CD4-positive, CD25-positive, alpha-beta regulatory T cell (primary cell): ENCODE data around the gene OVCH2. TPM values are rescaled to one million over a fixed set of nuclear protein-coding genes. Genes with fewer than 3 reads are reported as not detected.
"Not testable (repeated sequence)": the region's sequence is repeated elsewhere in the genome, so short reads cannot be mapped to it uniquely, and the experiment has no call there.

Source experiments
- ATAC-seq, 2 donors: fragments of 150-1000 bp; cut with Tn5 transposase; one replicate each; pipeline ENCODE4 v1.10.0; 2021; ENCODE audit warnings: low read depth in 2 of 2, moderate number of reproducible peaks in 2 of 2, moderate library complexity in 1 of 2
- DNase-seq, 3 donors: peaks; one replicate each; pipeline versions ENCODE4 v3.0.0 to v3.0.0-alpha.2; 2012 to 2022; ENCODE audit warnings: mixed read lengths in 1 of 3
- H3K27ac ChIP-seq: one replicate; pipeline ENCODE4 v1.7.0; 2013; ENCODE audit warnings: mild to moderate bottlenecking, low read length; ENCODE audit not compliant: insufficient read depth, poor library complexity, severe bottlenecking
- H3K27me3 ChIP-seq: one replicate; pipeline ENCODE4 v1.7.0; 2013; ENCODE audit warnings: low read length; ENCODE audit not compliant: control insufficient read depth, insufficient read depth
- H3K36me3 ChIP-seq: one replicate; pipeline ENCODE4 v1.7.0; 2013; ENCODE audit warnings: mild to moderate bottlenecking, low read length, moderate library complexity; ENCODE audit not compliant: control insufficient read depth, insufficient read depth
- H3K4me1 ChIP-seq: 2 replicates; pipeline ENCODE4 v1.7.0; 2013; ENCODE audit warnings: mild to moderate bottlenecking, low read length; ENCODE audit not compliant: insufficient read depth, control insufficient read depth, poor library complexity, severe bottlenecking
- H3K4me3 ChIP-seq: one replicate; pipeline ENCODE4 v1.7.0; 2013; ENCODE audit warnings: low read depth, mild to moderate bottlenecking, low read length, moderate library complexity
- H3K9me3 ChIP-seq, 2 experiments: 1 replicate in 1 of 2; 2 replicates in 1 of 2; pipeline ENCODE4 v1.7.0; 2013; ENCODE audit warnings: low read length in 2 of 2, mild to moderate bottlenecking in 1 of 2, moderate library complexity in 1 of 2; ENCODE audit not compliant: control insufficient read depth in 2 of 2
- H3K27ac Mint-ChIP-seq, 3 donors: one replicate each; pipeline ENCODE4 v1.8.0; 2020 to 2022; ENCODE audit warnings: mild to moderate bottlenecking in 3 of 3, mixed read lengths in 3 of 3, moderate library complexity in 2 of 3
- H3K27me3 Mint-ChIP-seq: one replicate; pipeline ENCODE4 v1.8.0; 2022; ENCODE audit warnings: mild to moderate bottlenecking, mixed read lengths
- H3K36me3 Mint-ChIP-seq: one replicate; pipeline ENCODE4 v1.8.0; 2020; ENCODE audit warnings: mixed read lengths
- H3K4me1 Mint-ChIP-seq, 4 donors: one replicate each; pipeline ENCODE4 v1.8.0; 2020 to 2022; ENCODE audit warnings: mixed read lengths in 4 of 4, mild to moderate bottlenecking in 1 of 4
- H3K4me3 Mint-ChIP-seq, 4 donors: one replicate each; pipeline ENCODE4 v1.8.0; 2020 to 2022; ENCODE audit warnings: mild to moderate bottlenecking in 4 of 4, mixed read lengths in 4 of 4, moderate library complexity in 3 of 4
- H3K9me3 Mint-ChIP-seq, 7 donors: one replicate each; pipeline ENCODE4 v1.8.0; 2020 to 2022; ENCODE audit warnings: mixed read lengths in 7 of 7, mild to moderate bottlenecking in 3 of 7, moderate library complexity in 2 of 7
- polyA plus RNA-seq, 4 donors: library from polyadenylated mRNA; unstranded; fragments of 300-500 nt; fragmentation: Illumina TruSeq; gene quantifications; one replicate each; pipeline ENCODE4 v1.2.3, GENCODE V29; 2021
- total RNA-seq: library from RNA; stranded (reverse); gene quantifications from one replicate; pipeline ENCODE4 v1.2.3, GENCODE V29; 2022

Gene OVCH2, protein sequence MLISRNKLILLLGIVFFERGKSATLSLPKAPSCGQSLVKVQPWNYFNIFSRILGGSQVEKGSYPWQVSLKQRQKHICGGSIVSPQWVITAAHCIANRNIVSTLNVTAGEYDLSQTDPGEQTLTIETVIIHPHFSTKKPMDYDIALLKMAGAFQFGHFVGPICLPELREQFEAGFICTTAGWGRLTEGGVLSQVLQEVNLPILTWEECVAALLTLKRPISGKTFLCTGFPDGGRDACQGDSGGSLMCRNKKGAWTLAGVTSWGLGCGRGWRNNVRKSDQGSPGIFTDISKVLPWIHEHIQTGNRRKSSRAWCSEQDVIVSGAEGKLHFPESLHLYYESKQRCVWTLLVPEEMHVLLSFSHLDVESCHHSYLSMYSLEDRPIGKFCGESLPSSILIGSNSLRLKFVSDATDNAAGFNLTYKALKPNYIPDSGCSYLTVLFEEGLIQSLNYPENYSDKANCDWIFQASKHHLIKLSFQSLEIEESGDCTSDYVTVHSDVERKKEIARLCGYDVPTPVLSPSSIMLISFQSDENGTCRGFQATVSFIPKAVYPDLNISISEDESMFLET
- total RNA-seq (not detected), polyA plus RNA-seq (not detected)

DNA sequence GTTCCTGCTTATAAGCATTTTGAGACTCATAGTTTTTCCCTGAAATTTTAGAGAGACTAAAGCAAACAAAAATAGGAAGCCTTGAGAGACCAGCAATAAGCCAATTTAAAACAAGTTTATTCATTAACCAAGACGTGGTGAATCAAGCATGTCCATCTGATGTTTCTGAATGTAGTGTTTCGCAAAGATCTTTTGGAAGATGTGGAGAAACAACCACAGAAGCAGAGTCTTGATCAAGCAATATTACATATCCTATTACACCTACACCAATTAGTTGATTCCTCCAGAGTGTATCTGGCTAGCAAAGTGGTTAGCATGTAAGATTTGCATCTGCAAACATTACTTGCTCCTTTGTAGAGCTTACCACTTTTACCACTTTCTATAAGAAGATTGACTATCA lies at the start of gene OVCH2:
Gene OVCH2 (minus strand): TSS at position 101 of the 400 bp plus-strand sequence. CDS start 83 bp downstream, at position 18.
- no peak within 1 kb of the TSS for H3K27ac ChIP-seq
- H3K27me3 ChIP-seq = no peaks in the 10 kb centered on the region
- Mint-ChIP-seq H3K9me3 (peaks cover 0 to 2% (median 0%) of the 10 kb centered on the region in 7 donors), H3K27ac (no peak within 1 kb of the TSS), H3K4me1 (no peaks in the 10 kb centered on the region), H3K4me3 (no peak within 1 kb of the TSS), H3K27me3 (peaks cover 12% of the 10 kb centered on the region), H3K36me3 (no peaks in the 10 kb centered on the region)
- H3K36me3 ChIP-seq = no peaks in the 10 kb centered on the region
- no peak within 1 kb of the TSS for H3K4me3 ChIP-seq
- no peaks in the 10 kb centered on the region for H3K9me3 ChIP-seq
- DNase-seq (no peak), ATAC-seq (no peak)
- no peaks in the 10 kb centered on the region for H3K4me1 ChIP-seq

DNA sequence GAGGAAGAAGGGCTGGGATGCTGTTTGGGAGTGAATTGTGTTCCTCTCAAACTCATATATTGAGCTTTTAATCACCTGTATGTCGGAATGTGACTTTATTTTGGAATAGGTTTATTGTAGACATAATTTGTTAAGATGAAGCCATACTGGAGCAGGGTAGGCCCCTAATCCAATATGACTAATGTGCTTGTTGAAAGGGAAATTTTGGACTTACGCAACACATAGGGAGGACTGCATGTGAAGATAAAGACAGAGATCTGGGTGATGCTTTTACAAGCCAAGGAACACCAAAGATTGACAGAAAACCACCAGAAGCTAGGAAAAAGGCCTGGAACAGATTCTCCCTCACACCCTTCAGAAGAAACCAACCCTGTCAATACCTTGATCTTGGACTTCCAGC lies 43.2 kb upstream of the OVCH2 start:
- H3K9me3 ChIP-seq = no peaks in the 10 kb centered on the region
- H3K27ac ChIP-seq = no peak overlapping the region
- DNase-seq (no peak), ATAC-seq (no peak)
- no peaks in the 10 kb centered on the region for H3K27me3 Mint-ChIP-seq
- no peaks in the 10 kb centered on the region for H3K36me3 Mint-ChIP-seq
- no peak overlapping the region for H3K27ac Mint-ChIP-seq
- H3K9me3 Mint-ChIP-seq = peaks cover 0 to 3% (median 0%) of the 10 kb centered on the region in 7 donors
- no peaks in the 10 kb centered on the region for H3K4me1 Mint-ChIP-seq
- H3K4me3 ChIP-seq = no peak overlapping the region
- no peaks in the 10 kb centered on the region for H3K36me3 ChIP-seq
- no peaks in the 10 kb centered on the region for H3K27me3 ChIP-seq
- no peaks in the 10 kb centered on the region for H3K4me1 ChIP-seq
- no peak overlapping the region for H3K4me3 Mint-ChIP-seq

DNA sequence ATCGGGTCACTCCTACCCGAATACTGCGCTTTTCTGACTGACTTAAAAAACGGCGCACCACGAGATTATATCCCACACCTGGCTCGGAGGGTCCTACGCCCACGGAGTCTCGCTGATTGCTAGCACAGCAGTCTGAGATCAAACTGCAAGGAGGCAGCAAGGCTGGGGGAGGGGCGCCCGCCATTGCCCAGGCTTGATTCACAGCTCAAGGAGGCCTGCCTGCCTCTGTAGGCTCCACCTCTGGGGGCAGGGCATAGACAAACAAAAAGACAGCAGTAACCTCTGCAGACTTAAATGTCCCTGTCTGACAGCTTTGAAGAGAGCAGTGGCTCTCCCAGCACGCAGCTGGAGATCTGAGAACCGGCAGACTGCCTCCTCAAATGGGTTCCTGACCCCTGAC lies 28.5 kb upstream of the OVCH2 start:
- not testable (repeated sequence) for H3K27me3 Mint-ChIP-seq, H3K27ac ChIP-seq, H3K36me3 ChIP-seq, H3K4me1 ChIP-seq, H3K9me3 ChIP-seq, H3K4me1 Mint-ChIP-seq, DNase-seq, H3K27ac Mint-ChIP-seq, H3K9me3 Mint-ChIP-seq, H3K36me3 Mint-ChIP-seq, ATAC-seq, H3K4me3 ChIP-seq, H3K27me3 ChIP-seq, H3K4me3 Mint-ChIP-seq

DNA sequence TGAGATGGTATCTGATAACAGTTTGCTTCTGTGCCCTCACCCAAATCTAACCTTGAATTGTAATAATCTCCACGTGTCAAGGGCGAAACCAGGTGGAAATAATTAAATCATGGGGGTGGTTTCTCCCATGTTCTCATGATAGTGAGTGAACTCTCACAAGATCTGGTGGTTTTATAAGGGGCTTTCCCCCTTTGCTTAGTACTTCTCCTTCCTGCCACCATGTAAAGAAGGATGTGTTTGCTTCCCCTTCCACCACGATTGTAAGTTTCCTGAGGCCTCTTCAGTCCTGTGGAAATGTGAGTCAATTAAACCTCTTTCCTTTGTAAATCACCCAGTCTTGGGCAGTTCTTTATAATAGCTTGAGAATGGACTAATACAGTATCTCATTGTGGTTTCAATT lies 8.5 kb upstream of the OVCH2 start:
- Histone ChIP-seq H3K27me3 (no peaks in the 10 kb centered on the region), H3K27ac (no peak overlapping the region), H3K4me1 (no peaks in the 10 kb centered on the region), H3K36me3 (no peaks in the 10 kb centered on the region), H3K4me3 (no peak overlapping the region), H3K9me3 (no peaks in the 10 kb centered on the region)
- Mint-ChIP-seq H3K4me1 (no peaks in the 10 kb centered on the region), H3K9me3 (peaks cover 0 to 7% (median 1%) of the 10 kb centered on the region in 7 donors), H3K27me3 (no peaks in the 10 kb centered on the region), H3K27ac (no peak overlapping the region), H3K36me3 (no peaks in the 10 kb centered on the region), H3K4me3 (no peak overlapping the region)
- ATAC-seq (no peak), DNase-seq (no peak)

DNA sequence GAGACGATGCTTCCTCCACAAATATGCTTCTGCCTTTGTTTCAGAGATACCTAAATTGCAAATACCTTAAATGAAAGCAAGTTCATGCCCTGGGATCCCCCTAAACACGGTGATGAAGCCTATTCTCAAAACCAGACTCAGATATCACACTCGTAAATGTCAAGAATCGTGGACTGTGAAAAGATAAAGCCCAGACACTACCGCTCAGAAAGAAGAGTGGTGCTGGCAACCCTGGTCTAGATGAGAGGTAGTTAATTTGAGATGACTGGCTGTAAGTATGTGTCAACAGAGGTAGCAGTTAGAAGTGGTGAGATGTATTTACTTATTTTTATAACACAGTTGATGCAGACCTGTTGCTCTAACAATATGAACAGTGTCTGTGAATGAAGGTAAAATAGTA lies 2.5 kb downstream of the OVCH2 start:
- no peak for ATAC-seq
- no peaks in the 10 kb centered on the region for H3K4me1 ChIP-seq
- no peak overlapping the region for H3K27ac ChIP-seq
- Mint-ChIP-seq H3K9me3 (no peaks in the 10 kb centered on the region), H3K27me3 (peaks cover 12% of the 10 kb centered on the region), H3K4me3 (no peak overlapping the region), H3K27ac (no peak overlapping the region), H3K36me3 (no peaks in the 10 kb centered on the region), H3K4me1 (no peaks in the 10 kb centered on the region)
- H3K9me3 ChIP-seq = no peaks in the 10 kb centered on the region
- no peaks in the 10 kb centered on the region for H3K36me3 ChIP-seq
- no peak for DNase-seq
- H3K4me3 ChIP-seq = no peak overlapping the region
- H3K27me3 ChIP-seq = no peaks in the 10 kb centered on the region

DNA sequence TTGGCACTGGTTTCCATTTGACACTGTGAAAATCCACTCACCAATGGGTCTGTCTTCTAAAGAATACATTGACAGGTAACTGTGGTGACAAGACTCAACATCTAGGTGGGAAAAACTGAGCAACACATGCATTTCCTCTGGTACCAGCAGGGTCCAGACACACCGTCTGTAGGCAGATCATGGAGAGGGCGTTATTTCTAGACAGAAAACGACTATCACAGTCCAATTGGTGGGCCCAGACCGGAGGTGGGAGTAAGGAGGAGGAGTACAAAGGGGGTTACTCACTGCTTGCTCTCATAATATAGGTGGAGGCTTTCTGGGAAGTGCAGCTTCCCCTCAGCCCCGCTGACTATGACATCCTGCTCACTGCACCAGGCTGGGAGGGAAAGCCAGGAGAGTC lies 9.9 kb downstream of the OVCH2 start:
- Mint-ChIP-seq H3K36me3 (no peaks in the 10 kb centered on the region), H3K9me3 (no peaks in the 10 kb centered on the region), H3K27me3 (peaks cover 31% of the 10 kb centered on the region)

DNA sequence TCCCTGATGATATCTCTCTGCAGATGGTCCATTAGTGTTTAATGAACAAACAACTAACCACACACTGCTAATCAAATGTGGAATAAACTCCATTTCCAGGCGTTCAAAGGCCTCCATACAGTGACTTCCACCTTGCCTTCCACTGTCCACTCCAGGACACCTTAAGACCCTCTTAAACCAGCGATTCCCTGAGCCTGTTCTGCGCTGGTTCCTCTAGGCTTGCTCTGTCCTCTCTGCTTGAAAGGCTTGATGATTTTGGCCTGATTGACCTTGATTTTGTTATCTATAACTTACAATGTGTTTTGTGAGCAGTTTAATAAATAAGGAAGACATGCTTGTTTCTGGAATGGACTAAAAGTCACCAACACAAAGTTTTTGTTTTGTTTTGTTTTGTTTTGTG lies 12.0 kb downstream of the OVCH2 start:
- Mint-ChIP-seq H3K27ac (no peak overlapping the region), H3K27me3 (peaks cover 34% of the 10 kb centered on the region), H3K9me3 (no peaks in the 10 kb centered on the region), H3K4me3 (no peak overlapping the region), H3K36me3 (no peaks in the 10 kb centered on the region), H3K4me1 (no peaks in the 10 kb centered on the region)
- no peaks in the 10 kb centered on the region for H3K4me1 ChIP-seq
- H3K27ac ChIP-seq = no peak overlapping the region
- ATAC-seq (no peak), DNase-seq (no peak)
- peaks cover 13% of the 10 kb centered on the region for H3K27me3 ChIP-seq
- H3K36me3 ChIP-seq = no peaks in the 10 kb centered on the region
- no peak overlapping the region for H3K4me3 ChIP-seq
- no peaks in the 10 kb centered on the region for H3K9me3 ChIP-seq

More for the DNA sequence above, 9.9 kb downstream of the OVCH2 start:
- DNase-seq = no peak
- no peak for ATAC-seq
- Histone ChIP-seq H3K27ac (no peak overlapping the region), H3K27me3 (peaks cover 11% of the 10 kb centered on the region), H3K9me3 (no peaks in the 10 kb centered on the region), H3K4me1 (no peaks in the 10 kb centered on the region), H3K36me3 (no peaks in the 10 kb centered on the region), H3K4me3 (no peak overlapping the region)
- Mint-ChIP-seq H3K4me3 (no peak overlapping the region), H3K4me1 (no peaks in the 10 kb centered on the region), H3K27ac (no peak overlapping the region)

DNA sequence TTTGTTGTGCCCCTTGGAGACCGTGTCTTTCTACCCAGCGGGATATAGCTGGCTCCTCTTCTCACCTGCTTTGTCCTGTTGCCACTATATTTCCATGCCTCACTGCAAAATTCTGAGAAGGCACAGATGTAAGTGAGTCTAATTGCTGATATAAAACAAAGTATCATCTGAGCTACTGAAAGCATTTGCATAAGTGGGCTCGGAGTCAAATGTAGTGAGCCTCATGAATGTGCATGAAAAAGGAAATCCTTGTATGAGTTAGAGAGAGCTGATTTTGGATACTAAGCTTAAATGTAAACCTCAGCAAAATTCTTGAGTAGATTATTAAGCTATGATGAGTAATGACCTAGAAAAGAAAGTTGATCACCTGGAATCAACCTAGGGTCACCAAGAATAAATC lies 13.9 kb downstream of the OVCH2 start:
- Histone ChIP-seq H3K27me3 (peaks cover 16% of the 10 kb centered on the region), H3K4me1 (no peaks in the 10 kb centered on the region), H3K9me3 (no peaks in the 10 kb centered on the region), H3K27ac (no peak overlapping the region), H3K4me3 (no peak overlapping the region), H3K36me3 (no peaks in the 10 kb centered on the region)
- H3K9me3 Mint-ChIP-seq = no peaks in the 10 kb centered on the region
- peaks cover 35% of the 10 kb centered on the region for H3K27me3 Mint-ChIP-seq
- no peaks in the 10 kb centered on the region for H3K36me3 Mint-ChIP-seq
- no peak overlapping the region for H3K4me3 Mint-ChIP-seq
- DNase-seq (no peak), ATAC-seq (no peak)
- H3K4me1 Mint-ChIP-seq = no peaks in the 10 kb centered on the region
- H3K27ac Mint-ChIP-seq = no peak overlapping the region
